NT2/D1 (cell line): ENCODE results near the gene TMPO.

ENCODE experiments used
- SUZ12 ChIP-seq: IDR thresholded peaks from 2 replicates; pipeline ENCODE4 v1.6.1; 2011; ENCODE audit not compliant: insufficient read length, insufficient read depth; ENCODE audit errors: extremely low read depth
- YY1 ChIP-seq: IDR thresholded peaks from 2 replicates; pipeline ENCODE4 v1.6.1; 2011; ENCODE audit not compliant: insufficient read length, insufficient read depth
- ZNF274 ChIP-seq: IDR thresholded peaks from 2 replicates; pipeline ENCODE4 v1.6.1; 2011; ENCODE audit warnings: mild to moderate bottlenecking, low read depth, low read length

DNA sequence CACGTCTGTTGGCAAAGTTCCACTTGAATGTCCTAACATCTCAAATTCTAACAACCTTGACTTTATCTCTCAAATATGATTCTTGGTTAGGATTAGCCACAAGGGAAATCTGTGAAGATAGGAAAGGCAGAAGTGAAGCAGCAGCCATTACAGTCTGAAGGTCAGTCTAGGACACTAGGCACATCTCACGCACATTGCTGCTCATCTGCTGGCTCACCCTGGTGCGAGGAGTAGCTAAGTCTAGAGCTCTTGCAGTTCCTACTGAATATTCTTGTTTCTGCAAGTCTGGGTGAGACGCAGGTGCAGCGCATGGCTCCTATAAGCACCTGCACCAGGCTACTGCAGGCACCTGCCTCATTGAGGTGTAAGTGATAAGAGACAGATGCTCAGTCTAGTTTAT lies 71.7 kb downstream of the TMPO start:
- TF ChIP-seq YY1, result no peak
- no peak for TF ChIP-seq ZNF274
- TF ChIP-seq SUZ12, result no peak
